ENCODE measurements around the gene TUBE1.
"Not testable (repeated sequence)": the region's sequence is repeated elsewhere in the genome, so short reads cannot be mapped to it uniquely, and the experiment has no call there.

The TUBE1 gene

DNA sequence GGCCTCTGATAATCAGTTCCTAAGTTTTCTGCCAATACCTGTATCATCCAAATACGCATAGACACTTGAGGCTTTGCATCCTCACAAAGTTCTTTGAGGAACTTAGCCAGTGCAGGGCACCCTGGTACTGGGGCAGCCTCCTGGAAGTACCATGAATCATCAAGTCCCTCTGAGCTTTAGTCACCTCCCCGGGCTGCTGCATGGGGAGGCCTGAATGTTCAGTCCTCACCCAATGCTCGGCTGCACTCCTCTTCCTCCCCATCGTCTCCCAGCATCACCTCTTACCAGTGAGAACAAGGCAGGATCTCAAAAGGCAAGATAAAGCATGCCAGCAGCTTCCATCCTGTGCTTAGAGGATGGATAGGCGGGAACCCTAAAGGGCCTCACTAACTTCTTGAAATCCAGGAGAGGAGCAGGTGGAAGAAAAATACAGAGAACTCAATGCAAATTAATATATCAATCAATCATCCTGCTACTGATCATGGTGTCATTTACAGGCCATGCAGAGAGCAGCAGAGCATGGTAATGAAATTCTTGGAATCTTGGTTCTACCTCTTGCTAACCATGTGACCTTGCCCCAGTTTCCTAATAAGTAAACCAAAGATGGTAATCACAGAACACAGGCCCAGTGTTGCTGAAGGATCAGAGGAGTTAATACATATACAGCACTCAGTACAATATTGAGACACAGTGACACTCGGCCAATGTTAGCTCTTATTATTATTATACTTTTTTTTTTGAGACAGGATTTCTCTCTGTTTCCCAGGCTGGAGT lies 38.1 kb downstream of the TUBE1 start:
- Histone ChIP-seq H3K36me3 (ENCODE audit: control insufficient read depth in 1 of 2, insufficient read depth in 2 of 2, low read length in 2 of 2) (no peaks in the 10 kb centered on the region), H3K4me3 (ENCODE audit: low read depth in 1 of 2, low read length in 2 of 2) (no peak overlapping the region), H3K27ac (ENCODE audit: low read depth, low read length) (no peak overlapping the region), H3K9ac (ENCODE audit: low read depth in 1 of 2, low read length in 2 of 2) (no peak overlapping the region), H3K4me1 (ENCODE audit: control insufficient read depth in 1 of 2, insufficient read depth in 2 of 2, low read length in 2 of 2) (no peaks in the 10 kb centered on the region), H3K27me3 (ENCODE audit: control insufficient read depth in 1 of 2, insufficient read depth in 2 of 2, low read length in 2 of 2) (no peaks in the 10 kb centered on the region), H3K9me3 (ENCODE audit: control insufficient read depth in 1 of 2, low read length in 2 of 2) (no peaks in the 10 kb centered on the region)

DNA sequence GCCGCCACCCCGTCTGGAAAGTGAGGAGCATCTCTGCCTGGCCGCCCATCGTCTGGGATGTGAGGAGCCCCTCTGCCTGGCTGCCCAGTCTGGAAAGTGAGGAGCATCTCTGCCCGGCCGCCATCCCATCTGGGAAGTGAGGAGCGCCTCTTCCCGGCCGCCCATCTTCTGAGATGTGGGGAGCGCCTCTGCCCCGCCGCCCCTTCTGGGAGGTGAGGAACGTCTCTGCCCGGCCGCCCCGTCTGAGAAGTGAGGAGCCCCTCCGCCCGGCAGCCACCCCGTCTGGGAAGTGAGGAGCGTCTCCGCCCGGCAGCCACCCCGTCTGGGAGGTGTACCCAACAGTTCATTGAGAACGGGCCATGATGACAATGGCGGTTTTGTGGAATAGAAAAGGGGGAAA lies 39.8 kb downstream of the TUBE1 start:
- not testable (repeated sequence) for H3K4me3 ChIP-seq (ENCODE audit: low read depth in 1 of 2, low read length in 2 of 2); H3K9ac ChIP-seq (ENCODE audit: low read depth in 1 of 2, low read length in 2 of 2); H3K27me3 ChIP-seq (ENCODE audit: control insufficient read depth in 1 of 2, insufficient read depth in 2 of 2, low read length in 2 of 2); H3K27ac ChIP-seq (ENCODE audit: low read depth, low read length); H3K9me3 ChIP-seq (ENCODE audit: control insufficient read depth in 1 of 2, low read length in 2 of 2); H3K36me3 ChIP-seq (ENCODE audit: control insufficient read depth in 1 of 2, insufficient read depth in 2 of 2, low read length in 2 of 2); H3K4me1 ChIP-seq (ENCODE audit: control insufficient read depth in 1 of 2, insufficient read depth in 2 of 2, low read length in 2 of 2)

DNA sequence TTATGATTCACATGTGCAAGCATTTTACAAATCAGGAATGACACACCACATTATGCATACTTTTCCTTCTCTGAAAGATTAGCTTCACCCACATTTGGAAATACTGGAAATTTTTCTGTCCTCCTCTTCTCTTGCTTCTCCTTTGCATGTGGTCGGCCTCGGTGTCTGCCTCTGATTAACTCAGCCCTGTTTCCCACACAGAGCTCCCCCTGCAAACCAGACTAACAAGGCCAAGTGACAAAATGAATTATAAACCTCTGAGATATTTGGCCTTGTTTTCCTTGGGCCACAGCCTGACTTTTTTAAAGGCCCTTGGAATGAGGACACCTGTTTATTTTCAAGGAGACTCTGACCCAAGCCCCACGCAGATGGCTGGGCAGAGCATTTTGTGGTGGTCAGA lies 42.4 kb downstream of the TUBE1 start:
- Histone ChIP-seq H3K9ac (ENCODE audit: low read depth in 1 of 2, low read length in 2 of 2) (no peak overlapping the region), H3K27ac (ENCODE audit: low read depth, low read length) (no peak overlapping the region), H3K4me3 (ENCODE audit: low read depth in 1 of 2, low read length in 2 of 2) (no peak overlapping the region)

DNA sequence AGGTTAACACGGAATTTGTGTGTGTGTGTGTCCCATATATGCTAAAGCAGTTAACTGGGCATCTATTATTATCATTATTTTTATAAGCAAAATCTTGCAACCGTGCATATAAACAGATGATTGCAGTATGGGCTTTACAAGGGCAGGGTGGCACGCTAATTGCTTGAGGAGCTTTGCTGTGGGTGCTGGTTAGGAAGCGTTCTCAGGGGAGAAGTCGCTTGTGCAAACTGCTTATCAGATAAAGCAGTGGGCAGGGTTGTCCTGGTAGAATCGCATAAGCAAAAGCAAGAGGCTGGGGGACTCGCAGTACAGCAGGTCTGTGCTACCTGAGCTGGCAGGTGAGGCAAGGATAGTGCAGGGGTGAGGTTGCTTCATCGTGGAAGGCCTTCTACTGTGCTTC lies 43.1 kb downstream of the TUBE1 start:
- Histone ChIP-seq H3K4me1 (ENCODE audit: control insufficient read depth in 1 of 2, insufficient read depth in 2 of 2, low read length in 2 of 2) (peaks cover 0 to 3% of the 10 kb centered on the region in 2 donors), H3K9me3 (ENCODE audit: control insufficient read depth in 1 of 2, low read length in 2 of 2) (no peaks in the 10 kb centered on the region), H3K36me3 (ENCODE audit: control insufficient read depth in 1 of 2, insufficient read depth in 2 of 2, low read length in 2 of 2) (no peaks in the 10 kb centered on the region), H3K27ac (ENCODE audit: low read depth, low read length) (no peak overlapping the region), H3K27me3 (ENCODE audit: control insufficient read depth in 1 of 2, insufficient read depth in 2 of 2, low read length in 2 of 2) (no peaks in the 10 kb centered on the region), H3K4me3 (ENCODE audit: low read depth in 1 of 2, low read length in 2 of 2) (no peak overlapping the region), H3K9ac (ENCODE audit: low read depth in 1 of 2, low read length in 2 of 2) (no peak overlapping the region)

More for the DNA sequence above, 42.4 kb downstream of the TUBE1 start:
- H3K27me3 ChIP-seq (ENCODE audit: control insufficient read depth in 1 of 2, insufficient read depth in 2 of 2, low read length in 2 of 2), result no peaks in the 10 kb centered on the region
- no peaks in the 10 kb centered on the region for H3K36me3 ChIP-seq (ENCODE audit: control insufficient read depth in 1 of 2, insufficient read depth in 2 of 2, low read length in 2 of 2)
- H3K9me3 ChIP-seq (ENCODE audit: control insufficient read depth in 1 of 2, low read length in 2 of 2), result no peaks in the 10 kb centered on the region
- H3K4me1 ChIP-seq (ENCODE audit: control insufficient read depth in 1 of 2, insufficient read depth in 2 of 2, low read length in 2 of 2), result peaks cover 0 to 3% of the 10 kb centered on the region in 2 donors

DNA sequence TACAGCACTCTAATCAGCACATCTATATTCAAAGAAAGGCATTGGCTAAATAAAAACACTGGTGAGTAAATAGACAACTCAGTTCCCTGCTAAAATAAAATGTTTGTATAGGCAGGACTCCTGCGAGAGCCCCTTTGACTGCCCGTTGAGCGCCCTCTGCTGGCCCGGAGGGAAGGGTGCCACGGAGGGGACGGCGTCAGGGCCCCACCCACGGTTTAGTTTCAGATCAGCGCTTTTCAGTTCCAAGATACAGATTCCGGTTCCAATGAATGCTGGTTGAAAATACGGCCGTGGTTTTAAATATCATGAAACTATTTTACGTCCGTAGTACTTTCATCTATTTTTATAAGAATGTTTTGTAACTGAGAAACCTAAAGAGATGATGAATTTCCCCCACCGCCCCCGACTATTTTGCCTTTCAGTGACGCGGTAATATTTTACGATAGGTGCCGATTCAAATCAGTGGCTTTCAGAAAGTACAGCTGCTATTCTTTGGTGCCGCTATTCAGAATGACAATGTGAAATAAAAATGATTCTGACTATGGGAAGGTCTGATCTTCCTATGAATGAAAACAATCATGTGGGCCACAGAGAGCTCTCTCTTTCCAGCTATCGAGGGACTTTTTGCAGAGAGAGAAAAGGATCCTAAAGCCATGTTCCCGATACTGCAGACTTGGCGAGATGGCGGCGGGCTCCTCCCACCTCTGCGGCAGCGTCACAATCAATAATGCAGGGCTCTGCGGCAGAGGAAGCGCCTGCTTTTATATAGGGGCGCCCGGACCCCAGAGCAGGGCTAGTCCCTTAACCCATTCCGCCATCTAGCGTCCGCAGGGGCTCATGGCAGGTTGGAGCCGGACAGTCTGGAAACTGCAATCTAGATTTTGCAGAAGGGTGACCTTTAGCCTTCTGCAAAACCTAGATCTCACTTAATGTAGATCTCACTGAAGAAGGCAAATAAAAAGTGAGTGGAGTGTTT lies 44.0 kb downstream of the TUBE1 start:
- Histone ChIP-seq H3K36me3 (ENCODE audit: control insufficient read depth in 1 of 2, insufficient read depth in 2 of 2, low read length in 2 of 2) (no peaks in the 10 kb centered on the region), H3K4me3 (ENCODE audit: low read depth in 1 of 2, low read length in 2 of 2) (peak overlapping the region; percentile 80 to 97), H3K9ac (ENCODE audit: low read depth in 1 of 2, low read length in 2 of 2) (peak overlapping the region; percentile 45 to 89), H3K4me1 (ENCODE audit: control insufficient read depth in 1 of 2, insufficient read depth in 2 of 2, low read length in 2 of 2) (peaks cover 0 to 3% of the 10 kb centered on the region in 2 donors), H3K27ac (ENCODE audit: low read depth, low read length) (peak overlapping the region; percentile 79), H3K9me3 (ENCODE audit: control insufficient read depth in 1 of 2, low read length in 2 of 2) (no peaks in the 10 kb centered on the region), H3K27me3 (ENCODE audit: control insufficient read depth in 1 of 2, insufficient read depth in 2 of 2, low read length in 2 of 2) (no peaks in the 10 kb centered on the region)

DNA sequence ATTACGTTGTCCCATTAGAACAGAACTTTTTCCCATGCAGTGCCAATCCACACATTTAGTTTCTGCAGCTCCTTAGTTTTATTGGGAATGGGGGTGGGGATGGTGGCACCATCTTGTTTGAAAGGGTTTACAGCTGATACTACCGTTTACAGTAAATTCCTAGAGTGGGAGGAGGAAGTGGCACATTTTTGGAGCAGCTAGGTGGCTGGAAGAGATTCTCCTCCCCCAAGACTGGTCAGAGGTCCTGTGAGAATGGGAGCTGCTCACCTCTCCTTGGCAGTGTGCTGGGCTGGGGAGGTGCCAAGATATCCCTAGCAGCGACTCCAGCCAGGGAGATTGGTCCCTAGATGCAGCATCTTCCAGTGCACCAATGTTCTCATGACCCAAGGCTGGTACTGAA lies 45.7 kb downstream of the TUBE1 start:
- Histone ChIP-seq H3K27me3 (ENCODE audit: control insufficient read depth in 1 of 2, insufficient read depth in 2 of 2, low read length in 2 of 2) (no peaks in the 10 kb centered on the region), H3K4me1 (ENCODE audit: control insufficient read depth in 1 of 2, insufficient read depth in 2 of 2, low read length in 2 of 2) (peaks cover 0 to 3% of the 10 kb centered on the region in 2 donors), H3K27ac (ENCODE audit: low read depth, low read length) (no peak overlapping the region), H3K36me3 (ENCODE audit: control insufficient read depth in 1 of 2, insufficient read depth in 2 of 2, low read length in 2 of 2) (no peaks in the 10 kb centered on the region), H3K4me3 (ENCODE audit: low read depth in 1 of 2, low read length in 2 of 2) (no peak overlapping the region), H3K9me3 (ENCODE audit: control insufficient read depth in 1 of 2, low read length in 2 of 2) (no peaks in the 10 kb centered on the region), H3K9ac (ENCODE audit: low read depth in 1 of 2, low read length in 2 of 2) (no peak overlapping the region)

DNA sequence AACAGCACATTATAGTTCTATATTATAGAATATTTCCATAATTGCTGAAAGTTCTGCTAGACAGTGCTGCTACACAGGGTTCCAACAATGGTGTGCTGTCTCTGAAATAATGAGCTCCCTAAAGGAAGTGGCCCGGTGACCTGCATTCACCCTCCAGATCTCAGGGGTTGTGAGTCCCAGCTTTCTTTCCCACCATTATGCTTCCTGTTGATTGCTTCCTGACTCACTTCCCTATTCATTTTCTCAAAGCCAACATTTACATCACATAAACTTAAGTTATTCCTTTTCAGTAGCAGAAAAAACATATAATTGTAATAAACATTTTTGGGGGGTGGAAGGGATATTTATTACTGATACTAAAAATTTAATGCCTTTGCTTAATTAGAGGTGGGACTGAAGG lies 46.3 kb downstream of the TUBE1 start:
- Histone ChIP-seq H3K9ac (ENCODE audit: low read depth in 1 of 2, low read length in 2 of 2) (no peak overlapping the region), H3K4me1 (ENCODE audit: control insufficient read depth in 1 of 2, insufficient read depth in 2 of 2, low read length in 2 of 2) (peaks cover 0 to 3% of the 10 kb centered on the region in 2 donors), H3K27ac (ENCODE audit: low read depth, low read length) (no peak overlapping the region), H3K27me3 (ENCODE audit: control insufficient read depth in 1 of 2, insufficient read depth in 2 of 2, low read length in 2 of 2) (no peaks in the 10 kb centered on the region), H3K9me3 (ENCODE audit: control insufficient read depth in 1 of 2, low read length in 2 of 2) (no peaks in the 10 kb centered on the region), H3K4me3 (ENCODE audit: low read depth in 1 of 2, low read length in 2 of 2) (no peak overlapping the region), H3K36me3 (ENCODE audit: control insufficient read depth in 1 of 2, insufficient read depth in 2 of 2, low read length in 2 of 2) (no peaks in the 10 kb centered on the region)

DNA sequence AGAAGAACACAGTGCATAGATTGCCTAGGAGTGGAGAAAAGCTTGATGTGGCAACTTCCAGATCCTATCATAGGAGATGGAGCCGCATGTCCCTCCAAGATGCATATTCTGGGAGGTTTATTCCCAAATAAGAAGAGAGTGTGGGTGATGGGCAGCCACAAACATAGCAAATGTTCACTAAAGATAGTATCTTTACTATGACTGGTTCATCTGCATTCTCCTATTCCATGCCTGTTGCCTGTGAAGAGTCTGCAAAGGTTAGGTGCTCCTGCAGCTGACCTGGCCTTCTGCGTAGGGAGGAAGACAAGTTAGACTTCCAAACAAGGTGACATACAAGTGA lies 47.9 kb downstream of the TUBE1 start:
- H3K27ac ChIP-seq (ENCODE audit: low read depth, low read length), result no peak overlapping the region
- H3K36me3 ChIP-seq (ENCODE audit: control insufficient read depth in 1 of 2, insufficient read depth in 2 of 2, low read length in 2 of 2), result no peaks in the 10 kb centered on the region

DNA sequence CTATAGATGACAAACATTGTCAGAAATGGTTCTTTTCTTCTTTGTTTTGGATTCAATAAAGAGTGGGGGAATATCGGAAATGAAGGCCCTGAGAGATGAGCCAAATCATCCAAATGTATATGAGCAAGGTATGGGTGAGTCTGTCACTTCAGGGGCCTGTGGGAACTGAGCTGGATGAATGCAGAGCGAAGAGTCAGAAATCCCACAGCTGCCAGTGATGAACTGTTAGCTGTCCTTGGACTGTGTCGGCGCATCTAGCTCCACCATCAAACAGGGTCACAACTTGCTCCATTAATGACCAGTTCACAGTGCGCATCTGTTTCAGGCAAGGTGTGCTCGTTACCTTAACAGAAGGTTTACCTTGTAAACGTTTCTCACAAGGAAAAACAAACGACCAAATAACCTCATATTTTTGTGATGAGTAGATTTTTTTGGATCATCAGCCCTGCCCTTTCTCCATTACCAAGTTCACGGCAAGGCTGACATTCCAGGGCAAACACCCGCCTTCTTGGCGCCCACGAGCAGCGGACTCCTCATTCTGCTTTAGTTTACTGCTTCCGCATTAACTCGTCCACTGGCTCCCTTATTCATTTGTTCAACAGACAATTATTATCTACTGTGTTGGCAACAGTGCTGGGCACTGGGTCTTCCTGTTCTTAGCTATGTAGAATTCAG lies 48.4 kb downstream of the TUBE1 start:
- Histone ChIP-seq H3K27ac (ENCODE audit: low read depth, low read length) (no peak overlapping the region), H3K27me3 (ENCODE audit: control insufficient read depth in 1 of 2, insufficient read depth in 2 of 2, low read length in 2 of 2) (no peaks in the 10 kb centered on the region), H3K4me3 (ENCODE audit: low read depth in 1 of 2, low read length in 2 of 2) (no peak overlapping the region), H3K9ac (ENCODE audit: low read depth in 1 of 2, low read length in 2 of 2) (no peak overlapping the region), H3K9me3 (ENCODE audit: control insufficient read depth in 1 of 2, low read length in 2 of 2) (no peaks in the 10 kb centered on the region), H3K36me3 (ENCODE audit: control insufficient read depth in 1 of 2, insufficient read depth in 2 of 2, low read length in 2 of 2) (no peaks in the 10 kb centered on the region), H3K4me1 (ENCODE audit: control insufficient read depth in 1 of 2, insufficient read depth in 2 of 2, low read length in 2 of 2) (peaks cover 0 to 2% of the 10 kb centered on the region in 2 donors)

More for the DNA sequence above, 47.9 kb downstream of the TUBE1 start:
- H3K4me1 ChIP-seq (ENCODE audit: control insufficient read depth in 1 of 2, insufficient read depth in 2 of 2, low read length in 2 of 2), result peaks cover 0 to 3% of the 10 kb centered on the region in 2 donors
- no peak overlapping the region for H3K9ac ChIP-seq (ENCODE audit: low read depth in 1 of 2, low read length in 2 of 2)
- H3K27me3 ChIP-seq (ENCODE audit: control insufficient read depth in 1 of 2, insufficient read depth in 2 of 2, low read length in 2 of 2), result no peaks in the 10 kb centered on the region
- no peaks in the 10 kb centered on the region for H3K9me3 ChIP-seq (ENCODE audit: control insufficient read depth in 1 of 2, low read length in 2 of 2)
- H3K4me3 ChIP-seq (ENCODE audit: low read depth in 1 of 2, low read length in 2 of 2), result no peak overlapping the region

DNA sequence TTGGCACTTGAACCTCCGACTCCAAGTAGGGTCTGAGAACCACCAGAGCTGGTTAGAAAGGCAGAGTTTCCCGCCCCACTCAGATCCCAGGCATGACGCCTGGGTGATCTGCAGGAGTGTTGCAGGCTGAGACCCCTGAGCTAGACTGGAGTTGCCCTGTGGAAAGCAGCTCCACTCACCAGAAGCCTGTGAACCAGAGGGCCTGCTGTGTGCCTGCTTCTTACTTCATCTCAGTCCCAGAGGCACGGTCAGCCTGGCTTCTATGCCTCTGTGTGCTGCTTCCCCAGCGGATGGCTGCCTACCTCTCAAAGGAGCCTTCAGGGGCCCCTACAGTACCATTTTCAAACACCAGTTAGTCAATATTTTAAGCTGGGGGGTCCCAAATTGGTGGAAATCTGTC lies 49.0 kb downstream of the TUBE1 start:
- no peak overlapping the region for H3K27ac ChIP-seq (ENCODE audit: low read depth, low read length)

More for the DNA sequence above, 49.0 kb downstream of the TUBE1 start:
- Histone ChIP-seq H3K4me3 (ENCODE audit: low read depth in 1 of 2, low read length in 2 of 2) (no peak overlapping the region), H3K9me3 (ENCODE audit: control insufficient read depth in 1 of 2, low read length in 2 of 2) (no peaks in the 10 kb centered on the region), H3K4me1 (ENCODE audit: control insufficient read depth in 1 of 2, insufficient read depth in 2 of 2, low read length in 2 of 2) (no peaks in the 10 kb centered on the region), H3K27me3 (ENCODE audit: control insufficient read depth in 1 of 2, insufficient read depth in 2 of 2, low read length in 2 of 2) (no peaks in the 10 kb centered on the region), H3K36me3 (ENCODE audit: control insufficient read depth in 1 of 2, insufficient read depth in 2 of 2, low read length in 2 of 2) (no peaks in the 10 kb centered on the region), H3K9ac (ENCODE audit: low read depth in 1 of 2, low read length in 2 of 2) (no peak overlapping the region)
